ENCODE results near the gene LAMC2.

Gene LAMC2

GRCh38 chr1:183173828-183174227 is 12.2 kb upstream of the LAMC2 start:
- DNase-seq (ENCODE audit: low read depth in 2 of 2): no peak

DNA sequence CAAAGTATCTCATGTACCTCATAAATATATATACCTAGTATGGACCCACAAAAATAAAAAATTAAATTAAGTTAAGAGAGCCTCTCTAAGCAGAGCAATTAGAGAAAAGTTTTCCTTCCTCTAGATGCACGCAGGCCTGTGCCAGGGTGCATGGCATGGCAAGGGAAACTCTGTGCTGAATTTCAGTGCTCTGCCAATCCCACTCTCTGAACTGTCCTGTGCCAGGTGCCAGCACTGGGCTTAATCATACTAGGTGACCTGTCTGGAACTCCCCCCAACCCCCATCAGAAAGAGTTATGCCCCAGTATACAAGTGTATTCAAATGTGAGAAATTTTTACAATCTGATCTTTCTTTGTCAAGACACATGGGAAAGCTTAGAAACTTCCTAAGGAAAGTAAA is 10.4 kb upstream of the LAMC2 start:
- DNase-seq (ENCODE audit: low read depth in 2 of 2): no peak

- DNase-seq (ENCODE audit: low read depth in 2 of 2): no peak
These were observed 7.5 kb upstream of the LAMC2 start for GRCh38 chr1:183178545-183178944.

- no peak for DNase-seq (ENCODE audit: low read depth in 2 of 2)
These were observed 7.0 kb upstream of the LAMC2 start for GRCh38 chr1:183179033-183179432.

DNA sequence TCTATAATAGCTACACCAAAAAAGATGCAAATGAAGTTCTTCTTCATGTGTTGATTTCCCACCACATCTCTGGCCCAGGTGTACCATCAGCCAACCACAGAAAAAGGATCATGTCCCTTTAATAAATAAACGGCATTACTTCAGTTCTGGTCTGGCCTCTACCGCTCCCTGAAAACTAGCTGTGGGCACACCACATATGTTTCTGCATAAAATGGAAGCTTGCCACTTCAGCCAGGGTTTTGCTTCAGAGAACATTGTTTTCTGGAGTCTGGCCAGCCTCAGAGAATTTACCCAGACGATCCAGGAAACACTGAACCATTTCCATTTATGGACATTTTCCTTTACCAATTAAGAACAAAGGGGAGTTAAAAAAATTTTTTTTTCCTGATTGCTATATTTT is 5.8 kb upstream of the LAMC2 start:
- DNase-seq (ENCODE audit: low read depth in 2 of 2): no peak

- DNase-seq (ENCODE audit: low read depth in 2 of 2): no peak
These were observed 5.4 kb upstream of the LAMC2 start for GRCh38 chr1:183180634-183181056.

GRCh38 chr1:183186841-183187240 is 777 bp downstream of the LAMC2 start:
- DNase-seq (ENCODE audit: low read depth in 2 of 2): no peak

DNA sequence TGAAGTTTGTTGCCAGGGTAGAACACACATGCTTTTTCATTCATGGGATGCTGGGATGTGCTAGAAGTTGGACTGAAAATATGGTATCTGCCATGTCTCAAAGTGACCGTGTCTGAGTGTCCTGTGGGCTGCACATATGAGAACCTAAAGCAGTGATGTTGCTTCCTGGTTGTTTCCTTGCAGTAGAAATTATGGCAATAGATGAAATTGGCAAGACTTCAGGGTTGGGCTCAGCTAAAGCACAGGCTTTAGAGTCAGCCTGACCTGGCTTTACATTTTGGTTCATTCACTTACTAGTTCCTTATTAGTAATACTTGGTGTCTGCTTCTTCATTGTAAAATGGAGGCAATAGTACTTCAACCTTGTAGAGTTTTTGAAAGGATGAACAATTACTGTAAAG is 2.2 kb downstream of the LAMC2 start:
- DNase-seq (ENCODE audit: low read depth in 2 of 2): no peak

GRCh38 chr1:183191833-183192232 is 5.8 kb downstream of the LAMC2 start:
- DNase-seq (ENCODE audit: low read depth in 2 of 2): no peak

DNA sequence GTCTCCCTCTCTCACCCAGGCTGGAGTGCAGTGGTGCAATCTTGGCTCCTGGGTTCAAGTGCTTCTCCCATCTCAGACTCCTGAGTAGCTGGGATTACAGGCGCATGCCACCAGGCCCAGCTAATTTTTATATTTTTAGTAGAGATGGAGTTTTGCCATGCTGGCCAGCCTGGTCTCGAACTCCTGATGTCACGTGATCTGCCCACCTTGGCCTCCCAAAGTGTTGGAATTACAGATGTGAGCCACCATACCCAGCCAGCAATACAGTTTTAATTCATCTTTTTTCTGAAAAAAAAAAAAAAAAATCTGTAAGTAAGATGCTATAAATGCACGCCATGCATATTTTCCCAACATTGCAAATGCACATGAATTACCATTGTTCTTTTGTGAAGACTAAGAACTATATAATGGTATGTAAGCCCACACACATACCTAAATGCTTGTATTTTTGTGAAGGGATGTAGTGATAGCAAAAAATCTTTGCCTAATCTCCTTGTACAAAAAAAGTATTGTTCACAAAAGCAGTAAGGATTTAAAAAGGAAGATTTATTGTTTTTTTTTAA is 8.0 kb downstream of the LAMC2 start:
- DNase-seq (ENCODE audit: low read depth in 2 of 2): no peak

DNA sequence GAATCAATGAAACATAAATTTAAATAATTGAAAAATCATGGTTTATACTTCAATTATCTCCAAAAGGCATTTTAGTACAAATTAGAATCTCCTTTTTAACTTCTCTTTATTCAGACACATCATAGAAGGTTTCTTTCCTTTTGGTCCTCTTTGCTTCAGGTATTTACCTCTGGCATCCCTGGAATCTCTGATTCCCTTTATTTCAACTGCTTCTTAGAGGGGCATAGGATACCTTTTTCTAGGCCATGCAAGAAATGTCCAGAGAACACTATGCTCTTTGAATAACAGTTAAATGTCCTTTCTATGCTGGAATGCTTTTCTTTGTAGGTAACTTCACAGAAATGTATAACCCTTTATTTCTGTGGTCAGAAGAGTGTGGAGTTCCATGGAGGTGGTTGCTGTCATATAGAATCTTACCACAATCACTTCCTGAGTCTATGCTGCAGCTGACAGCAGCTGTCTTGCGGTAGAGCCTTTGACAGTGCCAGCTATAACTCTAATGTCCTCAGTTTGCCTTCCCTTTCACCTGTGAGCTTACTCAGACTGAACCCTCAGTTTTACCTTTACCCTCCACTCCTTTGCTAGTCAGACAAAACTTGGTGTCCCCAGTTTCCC is 8.6 kb downstream of the LAMC2 start:
- no peak for DNase-seq (ENCODE audit: low read depth in 2 of 2)

DNA sequence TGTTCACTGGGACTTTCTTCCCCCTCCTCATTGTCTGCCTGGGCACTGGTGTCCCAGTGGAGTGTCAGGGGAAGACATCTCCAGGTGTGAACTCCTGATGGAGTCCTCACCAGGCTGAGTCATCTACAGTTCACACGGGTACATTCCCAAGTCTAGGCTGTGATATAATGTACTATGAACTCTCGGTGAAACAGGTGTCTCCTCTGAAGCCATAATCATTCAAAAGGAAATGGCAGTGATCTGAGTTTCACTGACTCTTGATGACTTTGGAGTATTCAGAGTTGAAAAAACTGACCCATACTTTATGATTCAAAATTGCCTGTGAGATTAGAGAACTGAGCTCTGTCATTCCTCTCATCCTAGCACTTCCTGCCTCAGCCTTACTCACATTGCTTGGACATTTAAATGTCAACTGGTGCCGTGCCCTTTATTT is 9.1 kb downstream of the LAMC2 start:
- DNase-seq (ENCODE audit: low read depth in 2 of 2): no peak

GRCh38 chr1:183197762-183198161 is 11.7 kb downstream of the LAMC2 start:
- DNase-seq (ENCODE audit: low read depth in 2 of 2): no peak

GRCh38 chr1:183198463-183198862 is 12.4 kb downstream of the LAMC2 start:
- DNase-seq (ENCODE audit: low read depth in 2 of 2): no peak

- DNase-seq (ENCODE audit: low read depth in 2 of 2): no peak
These were observed 13.2 kb downstream of the LAMC2 start for GRCh38 chr1:183199304-183199703.

GRCh38 chr1:183200451-183200850 is 14.4 kb downstream of the LAMC2 start:
- no peak for DNase-seq (ENCODE audit: low read depth in 2 of 2)

DNA sequence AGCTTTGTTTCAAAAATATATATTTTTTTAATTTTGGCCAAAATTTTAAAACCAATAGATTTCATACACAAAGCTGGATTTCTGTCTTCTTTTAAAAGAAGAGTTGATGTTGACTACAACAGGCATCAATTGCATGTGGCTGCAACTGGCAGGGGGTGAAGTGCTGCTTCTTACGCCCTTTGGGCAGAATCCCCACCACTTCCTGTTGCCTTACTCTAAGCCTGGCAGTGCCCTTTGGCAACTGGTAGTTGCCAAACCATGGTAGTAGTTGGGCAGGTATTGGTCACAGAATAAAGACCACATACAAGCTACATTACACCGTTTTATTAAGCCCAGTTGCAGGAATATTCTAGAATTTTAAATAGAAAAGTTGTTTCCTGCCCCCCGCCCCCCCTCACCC is 17.0 kb downstream of the LAMC2 start:
- DNase-seq (ENCODE audit: low read depth in 2 of 2): no peak

- no peak for DNase-seq (ENCODE audit: low read depth in 2 of 2)
These were observed 19.2 kb downstream of the LAMC2 start for GRCh38 chr1:183205196-183205781.

DNA sequence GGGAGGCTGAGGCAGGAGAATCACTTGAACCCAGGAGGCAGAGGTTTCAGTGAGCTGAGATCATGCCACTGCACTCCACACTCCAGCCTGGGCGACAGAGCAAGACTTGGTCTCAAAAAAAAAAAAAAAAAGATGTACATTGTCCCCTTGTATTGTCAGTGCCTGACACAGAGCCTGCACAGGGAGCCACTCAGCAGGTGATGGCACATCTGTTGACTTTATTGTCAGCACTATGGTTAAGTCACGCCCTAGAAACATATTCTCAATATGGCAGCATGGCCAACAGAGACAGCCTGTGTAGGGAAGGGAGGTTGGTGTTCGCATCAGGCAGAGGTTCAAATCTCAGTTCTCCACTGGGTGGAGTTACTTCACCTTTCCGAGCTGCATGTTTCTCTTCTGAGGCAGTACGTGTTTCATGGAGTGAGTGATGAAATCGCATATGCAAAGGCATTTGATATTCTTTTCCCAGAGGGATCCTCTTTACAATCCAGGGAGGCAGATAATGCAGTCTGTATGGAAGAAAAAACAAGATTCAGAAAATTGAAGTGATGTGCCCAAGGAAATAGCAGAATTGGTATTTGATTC is 20.6 kb downstream of the LAMC2 start:
- DNase-seq (ENCODE audit: low read depth in 2 of 2): no peak

DNA sequence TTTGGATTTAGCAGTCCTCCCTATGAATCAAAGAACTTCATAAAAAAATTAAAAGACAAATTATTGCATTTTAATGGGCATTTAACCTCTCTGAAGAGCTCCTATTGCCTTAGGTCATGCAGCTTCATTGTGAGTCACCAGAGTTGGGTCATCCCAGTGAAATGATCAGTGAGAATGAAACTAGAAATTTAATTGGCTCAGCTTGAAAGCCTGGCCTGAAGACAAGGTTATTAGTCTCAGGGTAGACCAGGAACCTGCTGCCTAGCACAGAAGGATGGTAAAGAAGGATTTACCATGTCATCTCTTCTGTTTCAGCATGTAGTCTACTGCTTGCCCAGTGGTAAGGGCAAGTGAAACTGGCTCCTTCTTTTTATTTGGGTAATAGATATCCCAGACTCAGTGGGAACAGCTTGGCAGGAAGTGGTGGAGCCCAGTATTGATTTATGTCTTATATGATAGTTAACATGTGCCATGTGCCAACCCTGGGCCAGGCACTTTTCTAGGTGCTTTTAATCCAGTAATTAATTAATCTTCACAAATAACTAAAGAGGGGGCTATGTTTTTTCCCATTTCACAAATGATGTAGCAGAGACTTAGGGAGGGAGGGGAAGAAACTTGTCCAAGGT is 23.6 kb downstream of the LAMC2 start:
- DNase-seq (ENCODE audit: low read depth in 2 of 2): no peak

DNA sequence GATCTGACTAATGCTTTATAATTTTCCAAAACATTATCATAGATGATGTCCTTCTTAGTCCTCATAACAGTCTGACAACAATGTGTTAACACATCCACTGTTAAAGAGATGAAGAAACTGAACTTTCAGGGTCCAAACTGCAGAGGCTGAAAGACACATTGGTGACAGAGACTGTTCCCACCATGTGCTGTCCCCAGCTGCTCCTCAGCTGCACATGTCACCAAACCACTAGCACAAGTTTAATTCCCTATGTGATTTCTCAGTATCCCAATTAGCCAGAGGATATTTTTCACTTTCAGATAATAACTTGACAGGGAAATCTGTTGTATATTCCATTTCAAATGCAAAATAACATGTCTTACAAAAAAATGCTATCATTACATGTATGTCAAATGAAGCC is 24.6 kb downstream of the LAMC2 start:
- no peak for DNase-seq (ENCODE audit: low read depth in 2 of 2)

GRCh38 chr1:183212870-183213269 is 26.8 kb downstream of the LAMC2 start:
- DNase-seq (ENCODE audit: low read depth in 2 of 2): no peak
